Peyer's patch (tissue), 4 donors: ENCODE results near the gene PYGB.

Experiments used
- POLR2A ChIP-seq, 2 donors: fragments of 450-650 bp; IDR thresholded peaks; one replicate each; pipeline ENCODE4 v1.5.1; 2017; ENCODE audit warnings: antibody characterized with exemption in 2 of 2, mild to moderate bottlenecking in 2 of 2, moderate library complexity in 2 of 2
- TF ChIP-seq, protein P1 (sequence below), 6 experiments: fragments of 450-650 bp in 4 of 6; fragments of 200-600 bp in 2 of 6; sonication (generic) in 1 of 6; IDR thresholded peaks; one replicate each; pipeline ENCODE4 v1.5.1; 2017 to 2019; ENCODE audit warnings: antibody characterized with exemption in 6 of 6, mild to moderate bottlenecking in 3 of 6, moderate library complexity in 1 of 6

DNA sequence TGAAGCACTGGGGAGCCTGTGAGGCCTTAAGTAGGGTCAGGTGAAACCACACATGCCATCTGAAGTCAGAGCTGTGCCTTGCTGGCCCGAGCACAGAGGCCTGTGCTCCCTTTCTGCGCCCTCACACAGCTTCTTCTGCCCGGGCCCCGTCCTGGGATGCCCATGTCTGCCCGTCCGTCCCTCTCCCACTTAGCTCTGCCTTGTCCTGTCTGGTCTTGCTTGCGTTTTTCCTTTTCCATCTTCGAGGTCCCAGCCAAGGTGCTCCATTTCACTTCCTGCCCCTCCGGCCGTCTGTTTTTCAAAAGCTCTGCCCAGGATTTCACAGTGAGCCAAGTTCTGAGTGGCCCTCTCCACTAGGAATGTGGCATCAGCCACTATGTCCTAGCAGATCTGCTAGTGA, 45.6 kb downstream of the PYGB start:
- TF ChIP-seq, protein P1, sequence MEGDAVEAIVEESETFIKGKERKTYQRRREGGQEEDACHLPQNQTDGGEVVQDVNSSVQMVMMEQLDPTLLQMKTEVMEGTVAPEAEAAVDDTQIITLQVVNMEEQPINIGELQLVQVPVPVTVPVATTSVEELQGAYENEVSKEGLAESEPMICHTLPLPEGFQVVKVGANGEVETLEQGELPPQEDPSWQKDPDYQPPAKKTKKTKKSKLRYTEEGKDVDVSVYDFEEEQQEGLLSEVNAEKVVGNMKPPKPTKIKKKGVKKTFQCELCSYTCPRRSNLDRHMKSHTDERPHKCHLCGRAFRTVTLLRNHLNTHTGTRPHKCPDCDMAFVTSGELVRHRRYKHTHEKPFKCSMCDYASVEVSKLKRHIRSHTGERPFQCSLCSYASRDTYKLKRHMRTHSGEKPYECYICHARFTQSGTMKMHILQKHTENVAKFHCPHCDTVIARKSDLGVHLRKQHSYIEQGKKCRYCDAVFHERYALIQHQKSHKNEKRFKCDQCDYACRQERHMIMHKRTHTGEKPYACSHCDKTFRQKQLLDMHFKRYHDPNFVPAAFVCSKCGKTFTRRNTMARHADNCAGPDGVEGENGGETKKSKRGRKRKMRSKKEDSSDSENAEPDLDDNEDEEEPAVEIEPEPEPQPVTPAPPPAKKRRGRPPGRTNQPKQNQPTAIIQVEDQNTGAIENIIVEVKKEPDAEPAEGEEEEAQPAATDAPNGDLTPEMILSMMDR (IDR thresholded peaks at IDR 0.05): no peak
- TF ChIP-seq POLR2A (IDR thresholded peaks at IDR 0.05): no peak
